H9 (cell line): ENCODE results near the gene CENPO. TPM values are rescaled to one million over a fixed set of nuclear protein-coding genes. Genes with fewer than 3 reads are reported as not detected.

Experiments used
- DNase-seq: peaks from one replicate; pipeline ENCODE4 v3.0.0-alpha.2; 2017
- H2AFZ ChIP-seq: one replicate; pipeline ENCODE4 v1.6.1; 2013; ENCODE audit warnings: mild to moderate bottlenecking, low read length, control low read depth, moderate library complexity
- H2AK5ac ChIP-seq: 2 replicates; pipeline ENCODE4 v1.6.1; 2013; ENCODE audit warnings: low read length, control low read depth, mixed read lengths; ENCODE audit not compliant: insufficient read length
- H2BK120ac ChIP-seq: one replicate; pipeline ENCODE4 v1.6.1; 2013; ENCODE audit warnings: low read depth, mild to moderate bottlenecking, low read length, control low read depth, inconsistent platforms; ENCODE audit not compliant: poor library complexity, severe bottlenecking
- H2BK12ac ChIP-seq: 2 replicates; pipeline ENCODE4 v1.6.1; 2013; ENCODE audit warnings: low read length, control low read depth, mixed read lengths, low read depth; ENCODE audit not compliant: insufficient read length
- H2BK15ac ChIP-seq: 2 replicates; pipeline ENCODE4 v1.6.1; 2013; ENCODE audit warnings: low read depth, low read length, control low read depth
- H2BK20ac ChIP-seq: one replicate; pipeline ENCODE4 v1.6.1; 2013; ENCODE audit warnings: low read depth, mild to moderate bottlenecking, low read length, control low read depth, inconsistent platforms; ENCODE audit not compliant: poor library complexity, severe bottlenecking
- H2BK5ac ChIP-seq: 2 replicates; pipeline ENCODE4 v1.6.1; 2013; ENCODE audit warnings: low read length, control low read depth, mixed read lengths; ENCODE audit not compliant: insufficient read length
- H3K14ac ChIP-seq: 2 replicates; pipeline ENCODE4 v1.6.1; 2013; ENCODE audit warnings: low read length, control low read depth; ENCODE audit not compliant: insufficient read depth
- H3K18ac ChIP-seq: 2 replicates; pipeline ENCODE4 v1.6.1; 2013; ENCODE audit warnings: low read depth, mild to moderate bottlenecking, mixed read lengths, low read length, control low read depth; ENCODE audit not compliant: insufficient read length
- H3K23ac ChIP-seq: 2 replicates; pipeline ENCODE4 v1.6.1; 2013; ENCODE audit warnings: low read length, control low read depth, mixed read lengths, low read depth; ENCODE audit not compliant: insufficient read length
- H3K23me2 ChIP-seq: 2 replicates; pipeline ENCODE4 v1.6.1; 2013; ENCODE audit warnings: low read depth, mild to moderate bottlenecking, mixed read lengths, low read length, control low read depth; ENCODE audit not compliant: insufficient read length, poor library complexity, severe bottlenecking
- H3K27ac ChIP-seq: 2 replicates; pipeline ENCODE4 v1.5.1; 2013; ENCODE audit warnings: low read length, control low read depth, mixed read lengths, low read depth; ENCODE audit not compliant: insufficient read length
- H3K27me3 ChIP-seq: 2 replicates; pipeline ENCODE4 v1.6.1; 2013; ENCODE audit warnings: low read length, control low read depth, inconsistent platforms; ENCODE audit not compliant: insufficient read depth
- H3K4ac ChIP-seq: 2 replicates; pipeline ENCODE4 v1.6.1; 2013; ENCODE audit warnings: low read depth, mild to moderate bottlenecking, control low read depth, inconsistent platforms, low read length, moderate library complexity
- H3K4me1 ChIP-seq: 2 replicates; pipeline ENCODE4 v1.6.1; 2013; ENCODE audit warnings: low read length, control low read depth, inconsistent platforms; ENCODE audit not compliant: insufficient read depth
- H3K4me2 ChIP-seq: 2 replicates; pipeline ENCODE4 v1.6.1; 2013; ENCODE audit warnings: low read length, control low read depth, mixed read lengths; ENCODE audit not compliant: insufficient read length, insufficient read depth
- H3K56ac ChIP-seq: 2 replicates; pipeline ENCODE4 v1.6.1; 2013; ENCODE audit warnings: low read depth, mild to moderate bottlenecking, mixed read lengths, low read length, control low read depth; ENCODE audit not compliant: insufficient read length
- H3K79me1 ChIP-seq: 2 replicates; pipeline ENCODE4 v1.6.1; 2013; ENCODE audit warnings: low read depth, mild to moderate bottlenecking, moderate library complexity, low read length, control low read depth, inconsistent platforms; ENCODE audit not compliant: insufficient read depth, poor library complexity, severe bottlenecking
- H3K79me2 ChIP-seq: 2 replicates; pipeline ENCODE4 v1.6.1; 2013; ENCODE audit warnings: low read length, control low read depth, inconsistent platforms; ENCODE audit not compliant: insufficient read depth
- H3K9ac ChIP-seq: 2 replicates; pipeline ENCODE4 v1.6.1; 2013; ENCODE audit warnings: low read length, control low read depth, mixed read lengths; ENCODE audit not compliant: insufficient read length; ENCODE audit errors: extremely low read depth
- H3K9me3 ChIP-seq: one replicate; pipeline ENCODE4 v1.6.1; 2013; ENCODE audit warnings: low read depth, low read length, inconsistent platforms; ENCODE audit not compliant: control insufficient read depth
- H3T11ph ChIP-seq: one replicate; pipeline ENCODE4 v1.6.1; 2013; ENCODE audit warnings: mild to moderate bottlenecking, low read length, control low read depth, inconsistent platforms
- H4K20me1 ChIP-seq: one replicate; pipeline ENCODE4 v1.6.1; 2013; ENCODE audit not compliant: control insufficient read depth, insufficient read length, insufficient read depth
- H4K5ac ChIP-seq: 2 replicates; pipeline ENCODE4 v1.6.1; 2013; ENCODE audit warnings: low read depth, mild to moderate bottlenecking, mixed read lengths, low read length, control low read depth; ENCODE audit not compliant: insufficient read length
- H4K8ac ChIP-seq: replicated peaks from 2 replicates; pipeline ENCODE4 v1.6.1; 2013; ENCODE audit warnings: low read length, control low read depth, mixed read lengths, low read depth; ENCODE audit not compliant: insufficient read length
- H4K91ac ChIP-seq: 2 replicates; pipeline ENCODE4 v1.6.1; 2013; ENCODE audit warnings: low read depth, mild to moderate bottlenecking, moderate library complexity, mixed read lengths, low read length, control low read depth; ENCODE audit not compliant: insufficient read length
- H3K27ac Mint-ChIP-seq, 3 experiments: 2 replicates in 2 of 3; 3 replicates in 1 of 3; pipeline ENCODE4 v1.8.0; 2020 to 2021; ENCODE audit warnings: mixed read lengths in 3 of 3, mild to moderate bottlenecking in 1 of 3, moderate library complexity in 1 of 3
- H3K27me3 Mint-ChIP-seq: 2 replicates; pipeline ENCODE4 v1.8.0; 2021; ENCODE audit warnings: low read depth, mild to moderate bottlenecking, moderate library complexity, mixed read lengths
- H3K36me3 Mint-ChIP-seq, 3 experiments: 2 replicates in 2 of 3; 3 replicates in 1 of 3; pipeline ENCODE4 v1.8.0; 2020 to 2021; ENCODE audit warnings: low read depth in 3 of 3, mixed read lengths in 3 of 3; ENCODE audit not compliant: insufficient read depth in 1 of 3
- H3K4me1 Mint-ChIP-seq, 2 experiments: 2 replicates each; pipeline ENCODE4 v1.8.0; 2020; ENCODE audit warnings: mixed read lengths in 2 of 2
- H3K4me3 Mint-ChIP-seq, 2 experiments: 2 replicates in 1 of 2; 3 replicates in 1 of 2; pipeline ENCODE4 v1.8.0; 2020 to 2021; ENCODE audit warnings: mild to moderate bottlenecking in 2 of 2, mixed read lengths in 2 of 2, moderate library complexity in 1 of 2
- H3K9me3 Mint-ChIP-seq, 2 experiments: 2 replicates in 1 of 2; 3 replicates in 1 of 2; pipeline ENCODE4 v1.8.0; 2020; ENCODE audit warnings: mild to moderate bottlenecking in 2 of 2, mixed read lengths in 2 of 2, moderate library complexity in 1 of 2
- CTCF ChIP-seq: fragments of 200-600 bp; sonication (generic); conservative IDR thresholded peaks from 3 replicates; pipeline ENCODE4 v1.8.0; 2021; ENCODE audit warnings: antibody characterized with exemption, mild to moderate bottlenecking
- WGBS: extraction: QIAGEN DNeasy Blood & Tissue Kit; methylation state at CpG from one replicate; pipeline ENCODE4 v1.1.7; 2013; ENCODE audit warnings: missing lambda C conversion rate, low lambda C conversion rate, mixed read lengths; ENCODE audit not compliant: insufficient read length; ENCODE audit errors: extremely low coverage; 5-methylcytosine and 5-hydroxymethylcytosine counted together
- total RNA-seq: library from RNA; stranded (reverse); gene quantifications from 2 replicates; pipeline ENCODE4 v1.2.1, GENCODE V29; 2021

Gene CENPO
- total RNA-seq, 1 experiment from 2014 or later = 49.5 TPM

GRCh38 chr2:24837996-24838513 is 44.8 kb downstream of the CENPO start:
- Histone ChIP-seq H3K23ac (no peak overlapping the region), H3K4me2 (no peak overlapping the region), H3K18ac (no peak overlapping the region), H3K79me2 (no peaks in the 10 kb centered on the region), H3K79me1 (no peaks in the 10 kb centered on the region), H2AFZ (no peak overlapping the region), H4K8ac (no peak overlapping the region), H3K23me2 (no peaks in the 10 kb centered on the region), H2BK5ac (no peak overlapping the region), H3K4me1 (peaks cover under 1% of the 10 kb centered on the region; the same call in 1 of the 2 replicates), H2BK12ac (no peak overlapping the region), H3K9me3 (no peaks in the 10 kb centered on the region), H3K14ac (no peak overlapping the region), H3K9ac (no peak overlapping the region), H3K56ac (no peak overlapping the region), H4K5ac (no peak overlapping the region), H3K27me3 (no peaks in the 10 kb centered on the region), H2BK15ac (no peak overlapping the region), H4K20me1 (no peaks in the 10 kb centered on the region), H4K91ac (no peak overlapping the region), H2BK120ac (no peak overlapping the region), H3T11ph (no peak overlapping the region), H2BK20ac (no peak overlapping the region), H2AK5ac (no peak overlapping the region), H3K27ac (no peak overlapping the region), H3K4ac (no peak overlapping the region)
- H3K9me3 Mint-ChIP-seq = peaks cover 0 to 7% of the 10 kb centered on the region in 2 experiments; a peak in 3 of 5 replicates
- H3K27me3 Mint-ChIP-seq = no peaks in the 10 kb centered on the region; the same call in 1 of the 2 replicates
- DNase-seq = no peak
- peaks cover 12 to 17% of the 10 kb centered on the region in 2 experiments for H3K4me1 Mint-ChIP-seq
- H3K36me3 Mint-ChIP-seq = peaks cover 44 to 47% (median 46%) of the 10 kb centered on the region in 3 experiments
- H3K4me3 Mint-ChIP-seq = no peak overlapping the region
- H3K27ac Mint-ChIP-seq = no peak overlapping the region
- WGBS = no CpG with 5 or more reads among the region's 5 CpGs
- TF ChIP-seq CTCF = no peak
